Esophagus squamous epithelium (tissue), 5 donors: Measurements from ENCODE around the gene GPATCH4. TPM values are rescaled to one million over a fixed set of nuclear protein-coding genes. Genes with fewer than 3 reads are reported as not detected.

Experiments used
- DNase-seq: peaks from one replicate; lab custom pipeline; 2025; lab: John Stamatoyannopoulos, UW
- H3K27ac ChIP-seq, 4 donors: fragments of 200-600 bp; sonication (generic); one replicate each; pipeline ENCODE4 v1.5.1; 2016 to 2019; ENCODE audit warnings: mild to moderate bottlenecking in 1 of 4
- H3K27me3 ChIP-seq, 4 donors: fragments of 200-600 bp; sonication (generic); 1 replicate in 3 of 4; 2 replicates in 1 of 4; pipeline versions ENCODE4 v1.5.1 to v1.6.0; 2017 to 2021; ENCODE audit warnings: antibody characterized with exemption in 1 of 4
- H3K36me3 ChIP-seq, 3 donors: fragments of 200-600 bp; sonication (generic); one replicate each; pipeline ENCODE4 v1.5.1; 2016 to 2019
- H3K4me1 ChIP-seq, 3 donors: fragments of 200-600 bp; sonication (generic); one replicate each; pipeline ENCODE4 v1.5.1; 2017 to 2019
- H3K4me3 ChIP-seq, 4 donors: fragments of 200-600 bp; sonication (generic); 1 replicate in 3 of 4; 2 replicates in 1 of 4; pipeline ENCODE4 v1.5.1; 2016 to 2019; ENCODE audit warnings: mild to moderate bottlenecking in 2 of 4, moderate library complexity in 1 of 4
- H3K9me3 ChIP-seq, 3 donors: fragments of 200-600 bp; sonication (generic); one replicate each; pipeline ENCODE4 v1.5.1; 2016 to 2019
- POLR2A ChIP-seq, 4 donors: fragments of 450-650 bp; IDR thresholded peaks; one replicate each; pipeline ENCODE4 v1.6.1; 2017; ENCODE audit warnings: antibody characterized with exemption in 4 of 4, mild to moderate bottlenecking in 4 of 4, moderate library complexity in 3 of 4
- WGBS, 2 donors: methylation state at CpG; one replicate each; pipeline ENCODE4 v1.1.5; 2018; 5-methylcytosine and 5-hydroxymethylcytosine counted together
- intact Hi-C: fragments of 100-400 bp; cut with DNase I; formaldehyde crosslinking; loops from one replicate; pipeline ENCODE4 v1.15.0; 2022
- total RNA-seq, 4 donors: library from RNA; depleted of rRNA; stranded (reverse); fragments of >200 nt; gene quantifications; one replicate each; pipeline ENCODE4 v1.1.0, GENCODE V29; 2016
- TF ChIP-seq, protein P1 (sequence below), 6 experiments: fragments of 450-650 bp in 4 of 6; fragments of 200-600 bp in 2 of 6; sonication (generic) in 2 of 6; IDR thresholded peaks; one replicate each; pipeline ENCODE4 v1.5.1; 2016 to 2019; ENCODE audit warnings: antibody characterized with exemption in 6 of 6, mild to moderate bottlenecking in 4 of 6, moderate library complexity in 4 of 6
- donor health status: DM: yes; HTN: yes; CAD: no.

Gene GPATCH4
- total RNA-seq, 4 donors from 2014 or later: 14.0 to 41.8 (median 25.0) TPM

DNA sequence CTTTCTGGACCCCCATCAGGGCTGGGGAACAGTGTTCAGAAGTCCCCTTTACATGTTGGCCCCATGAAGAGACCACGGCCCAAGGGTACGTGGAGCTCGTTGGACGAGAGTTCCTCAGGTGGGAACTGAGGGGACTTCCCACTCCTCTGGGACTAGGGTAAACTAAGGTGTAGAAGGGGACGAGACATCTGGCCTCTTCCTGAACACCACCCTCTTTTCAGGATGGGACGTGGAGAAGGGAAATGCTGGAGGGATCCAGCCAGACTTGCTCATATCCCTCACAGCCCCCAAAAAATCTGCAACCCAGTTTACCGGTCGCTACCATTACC, 7.7 kb downstream of the GPATCH4 start:
- peaks cover 5 to 24% (median 15%) of the 10 kb centered on the region in 3 donors for H3K4me1 ChIP-seq
- no peak for TF ChIP-seq POLR2A (IDR thresholded peaks at IDR 0.05)
- TF ChIP-seq, protein P1, sequence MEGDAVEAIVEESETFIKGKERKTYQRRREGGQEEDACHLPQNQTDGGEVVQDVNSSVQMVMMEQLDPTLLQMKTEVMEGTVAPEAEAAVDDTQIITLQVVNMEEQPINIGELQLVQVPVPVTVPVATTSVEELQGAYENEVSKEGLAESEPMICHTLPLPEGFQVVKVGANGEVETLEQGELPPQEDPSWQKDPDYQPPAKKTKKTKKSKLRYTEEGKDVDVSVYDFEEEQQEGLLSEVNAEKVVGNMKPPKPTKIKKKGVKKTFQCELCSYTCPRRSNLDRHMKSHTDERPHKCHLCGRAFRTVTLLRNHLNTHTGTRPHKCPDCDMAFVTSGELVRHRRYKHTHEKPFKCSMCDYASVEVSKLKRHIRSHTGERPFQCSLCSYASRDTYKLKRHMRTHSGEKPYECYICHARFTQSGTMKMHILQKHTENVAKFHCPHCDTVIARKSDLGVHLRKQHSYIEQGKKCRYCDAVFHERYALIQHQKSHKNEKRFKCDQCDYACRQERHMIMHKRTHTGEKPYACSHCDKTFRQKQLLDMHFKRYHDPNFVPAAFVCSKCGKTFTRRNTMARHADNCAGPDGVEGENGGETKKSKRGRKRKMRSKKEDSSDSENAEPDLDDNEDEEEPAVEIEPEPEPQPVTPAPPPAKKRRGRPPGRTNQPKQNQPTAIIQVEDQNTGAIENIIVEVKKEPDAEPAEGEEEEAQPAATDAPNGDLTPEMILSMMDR (IDR thresholded peaks at IDR 0.05): no peak
- no peaks in the 10 kb centered on the region for H3K9me3 ChIP-seq
- H3K27ac ChIP-seq: no peak overlapping the region
- WGBS, 2 donors: 76% methylated on average over 8 of the region's 8 CpGs; no CpG with 5 or more reads in 1 of the 2 donors
- intact Hi-C loops: no loop called here
- no peaks in the 10 kb centered on the region for H3K27me3 ChIP-seq
- H3K36me3 ChIP-seq: peaks cover 7 to 59% (median 9%) of the 10 kb centered on the region in 3 donors
- DNase-seq: no peak
- no peak overlapping the region for H3K4me3 ChIP-seq

DNA sequence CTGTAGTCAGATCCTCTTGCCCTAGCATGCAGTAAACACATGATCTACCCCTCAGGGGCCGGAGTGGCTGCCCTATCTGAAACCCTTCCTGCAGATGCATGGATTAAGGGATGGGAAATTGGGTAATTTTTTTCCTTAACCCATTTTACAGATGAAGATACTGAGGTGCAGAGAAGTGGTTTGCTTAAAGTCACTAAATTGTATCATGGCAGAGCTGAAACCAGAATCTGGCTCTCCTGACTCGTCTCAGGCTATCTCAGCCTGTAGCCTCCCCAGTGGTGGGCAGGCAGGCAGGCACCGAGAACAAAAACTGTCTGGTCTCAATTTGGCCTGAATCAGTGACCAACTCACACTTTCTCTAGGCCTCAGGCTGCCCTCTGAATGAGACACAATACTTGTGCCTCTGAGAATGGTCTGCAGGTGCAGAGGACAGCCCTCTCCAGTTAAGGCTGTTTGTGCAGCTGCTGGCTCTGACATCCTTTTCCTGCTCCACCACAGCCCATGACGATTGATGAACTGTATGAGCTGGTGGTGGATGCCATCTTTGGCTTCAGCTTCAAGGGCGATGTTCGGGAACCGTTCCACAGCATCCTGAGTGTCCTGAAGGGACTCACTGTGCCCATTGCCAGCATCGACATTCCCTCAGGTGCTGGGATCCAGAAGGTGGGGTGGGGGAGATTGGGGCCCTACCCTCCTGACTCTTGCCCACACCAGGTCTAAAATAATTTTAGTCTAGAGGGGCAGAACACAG, 8.2 kb downstream of the GPATCH4 start:
- Histone ChIP-seq H3K9me3 (no peaks in the 10 kb centered on the region), H3K27ac (peak overlapping the region in 1 of 4 donors; percentile 90), H3K27me3 (no peaks in the 10 kb centered on the region), H3K4me3 (no peak overlapping the region), H3K4me1 (peaks cover 5 to 24% (median 15%) of the 10 kb centered on the region in 3 donors), H3K36me3 (peaks cover 7 to 54% (median 9%) of the 10 kb centered on the region in 3 donors)
- intact Hi-C loops: no loop called here
- no peak for DNase-seq
- TF ChIP-seq, protein P1 (IDR thresholded peaks at IDR 0.05): no peak
- TF ChIP-seq POLR2A (IDR thresholded peaks at IDR 0.05): no peak
- 51 to 54% methylated on average over 4 to 6 of the region's 8 CpGs for WGBS, 2 donors

DNA sequence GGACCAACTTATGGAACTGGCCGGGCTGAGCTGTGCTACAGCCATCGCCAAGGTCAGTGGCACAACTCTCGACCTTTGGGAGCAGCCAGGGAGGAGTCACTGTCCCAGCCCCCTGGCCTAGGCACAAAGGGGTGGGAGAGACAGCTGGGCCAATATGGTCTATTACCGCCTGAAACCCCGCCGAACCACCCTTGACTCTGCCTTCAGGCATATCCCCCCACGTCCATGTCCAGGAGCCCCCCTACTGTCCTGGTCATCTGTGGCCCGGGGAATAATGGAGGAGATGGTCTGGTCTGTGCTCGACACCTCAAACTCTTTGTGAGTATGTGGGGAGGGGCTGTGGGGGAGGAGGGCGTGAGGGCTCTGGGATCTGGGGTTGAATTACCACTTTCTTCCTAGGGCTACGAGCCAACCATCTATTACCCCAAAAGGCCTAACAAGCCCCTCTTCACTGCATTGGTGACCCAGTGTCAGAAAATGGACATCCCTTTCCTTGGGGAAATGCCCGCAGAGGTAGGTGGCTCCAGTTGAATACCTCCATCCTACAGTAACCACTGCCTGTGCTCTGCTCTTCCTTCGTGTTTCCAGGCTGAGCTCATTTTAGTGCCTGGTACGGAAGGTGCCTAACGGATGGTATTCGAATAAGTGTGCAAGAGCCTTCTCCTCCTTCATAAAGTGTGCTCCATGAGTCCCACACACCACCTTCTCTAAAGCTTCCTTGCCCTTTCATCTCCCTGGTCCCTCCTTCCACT, 8.9 kb downstream of the GPATCH4 start:
- intact Hi-C loops: no loop called here

DNA sequence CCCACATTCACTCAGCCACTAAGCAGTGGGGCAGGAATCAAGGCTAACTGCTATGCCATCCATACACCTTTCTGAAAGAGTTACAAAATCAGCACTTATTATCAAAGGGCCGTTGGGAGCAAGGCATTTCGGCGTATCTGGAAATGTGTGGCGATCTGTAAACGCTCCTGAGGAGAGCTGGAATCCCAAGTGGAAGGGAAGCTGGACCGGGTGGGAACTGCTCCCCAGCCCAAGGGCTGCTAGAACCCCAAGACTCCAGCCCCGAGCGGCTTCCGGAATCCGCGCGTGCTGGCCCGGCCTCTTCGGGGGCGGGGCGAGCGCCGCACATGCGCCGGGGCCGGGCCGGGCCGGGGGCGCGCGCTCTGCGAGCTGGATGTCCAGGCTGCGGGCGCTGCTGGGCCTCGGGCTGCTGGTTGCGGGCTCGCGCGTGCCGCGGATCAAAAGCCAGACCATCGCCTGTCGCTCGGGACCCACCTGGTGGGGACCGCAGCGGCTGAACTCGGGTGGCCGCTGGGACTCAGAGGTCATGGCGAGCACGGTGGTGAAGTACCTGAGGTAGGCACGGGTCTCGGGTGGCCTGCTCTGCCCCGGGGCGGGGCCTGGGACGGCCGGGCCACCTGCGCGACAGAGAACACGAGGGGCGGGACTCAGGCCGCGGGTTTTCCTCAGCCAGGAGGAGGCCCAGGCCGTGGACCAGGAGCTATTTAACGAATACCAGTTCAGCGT, 9.7 kb downstream of the GPATCH4 start, which contains the start of gene NAXE:
Gene NAXE (plus strand): TSS at position 345 of the 726 bp plus-strand sequence. CDS start 29 bp downstream, at position 374.
- H3K9me3 ChIP-seq: no peaks in the 10 kb centered on the region
- peak within 1 kb of the TSS; percentile 63 to 95 (median 75) for H3K4me3 ChIP-seq
- H3K36me3 ChIP-seq: peaks cover 6 to 39% (median 9%) of the 10 kb centered on the region in 3 donors
- H3K27ac ChIP-seq: peak within 1 kb of the TSS; percentile 83 to 90 (median 88)
- intact Hi-C loops: no loop called here
- TF ChIP-seq, protein P1 (IDR thresholded peaks at IDR 0.05): no peak
- TF ChIP-seq POLR2A (IDR thresholded peaks at IDR 0.05): peak in 2 of 4 donors; percentile 31 to 74
- H3K4me1 ChIP-seq: peaks cover 5 to 24% (median 15%) of the 10 kb centered on the region in 3 donors
- no peak for DNase-seq
- WGBS, 2 donors: 0 to 2% methylated on average over 9 to 10 of the region's 60 CpGs
- no peaks in the 10 kb centered on the region for H3K27me3 ChIP-seq

More for the DNA sequence above, 8.9 kb downstream of the GPATCH4 start:
- WGBS, 2 donors: 38 to 72% methylated on average over 5 to 14 of the region's 16 CpGs
- DNase-seq: no peak
- H3K27me3 ChIP-seq: no peaks in the 10 kb centered on the region
- no peaks in the 10 kb centered on the region for H3K9me3 ChIP-seq
- peak overlapping the region; percentile 83 to 90 (median 88) for H3K27ac ChIP-seq
- peaks cover 7 to 46% (median 9%) of the 10 kb centered on the region in 3 donors for H3K36me3 ChIP-seq
- TF ChIP-seq POLR2A (IDR thresholded peaks at IDR 0.05): no peak
- TF ChIP-seq, protein P1 (IDR thresholded peaks at IDR 0.05): no peak
- peaks cover 5 to 24% (median 15%) of the 10 kb centered on the region in 3 donors for H3K4me1 ChIP-seq
- peak overlapping the region; percentile 63 to 95 (median 75) for H3K4me3 ChIP-seq
